ENCODE data around the gene RPLP1.

DNA sequence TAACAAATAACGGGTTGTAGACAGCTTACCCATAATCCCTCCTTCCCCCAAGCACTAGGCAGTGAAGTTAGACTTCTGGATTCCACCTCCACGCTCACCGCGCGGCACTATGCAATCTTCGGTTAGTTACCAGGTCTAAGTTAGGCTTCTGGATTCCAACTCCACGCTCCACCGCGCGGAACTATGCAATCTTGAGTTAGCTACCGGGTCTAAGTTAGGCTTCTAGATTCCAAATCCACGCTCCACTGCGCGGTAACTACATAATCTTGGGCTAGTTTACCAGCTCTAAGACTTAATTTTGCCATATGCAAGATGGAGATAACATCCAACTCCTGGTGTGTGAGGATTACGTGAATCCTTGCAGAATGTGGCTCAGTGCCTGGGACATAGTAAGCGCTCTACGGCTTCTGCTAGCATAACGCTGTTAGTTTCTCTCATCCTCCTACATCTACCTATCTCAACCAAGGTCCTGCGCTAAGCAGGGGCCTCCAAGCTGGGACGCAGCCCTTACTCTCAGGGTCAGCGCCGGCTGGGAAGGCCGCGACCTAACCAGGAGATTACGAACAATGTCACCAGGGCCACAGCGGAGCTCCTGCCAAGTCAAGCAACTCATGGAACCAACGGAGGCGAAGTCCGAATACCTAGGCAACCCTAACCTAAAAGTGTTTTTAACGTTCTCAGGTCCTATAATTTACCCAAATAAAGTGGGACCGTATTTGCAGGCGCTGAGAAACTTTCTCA, 497 bp upstream of the RPLP1 start:
- TF ChIP-seq, protein P1, sequence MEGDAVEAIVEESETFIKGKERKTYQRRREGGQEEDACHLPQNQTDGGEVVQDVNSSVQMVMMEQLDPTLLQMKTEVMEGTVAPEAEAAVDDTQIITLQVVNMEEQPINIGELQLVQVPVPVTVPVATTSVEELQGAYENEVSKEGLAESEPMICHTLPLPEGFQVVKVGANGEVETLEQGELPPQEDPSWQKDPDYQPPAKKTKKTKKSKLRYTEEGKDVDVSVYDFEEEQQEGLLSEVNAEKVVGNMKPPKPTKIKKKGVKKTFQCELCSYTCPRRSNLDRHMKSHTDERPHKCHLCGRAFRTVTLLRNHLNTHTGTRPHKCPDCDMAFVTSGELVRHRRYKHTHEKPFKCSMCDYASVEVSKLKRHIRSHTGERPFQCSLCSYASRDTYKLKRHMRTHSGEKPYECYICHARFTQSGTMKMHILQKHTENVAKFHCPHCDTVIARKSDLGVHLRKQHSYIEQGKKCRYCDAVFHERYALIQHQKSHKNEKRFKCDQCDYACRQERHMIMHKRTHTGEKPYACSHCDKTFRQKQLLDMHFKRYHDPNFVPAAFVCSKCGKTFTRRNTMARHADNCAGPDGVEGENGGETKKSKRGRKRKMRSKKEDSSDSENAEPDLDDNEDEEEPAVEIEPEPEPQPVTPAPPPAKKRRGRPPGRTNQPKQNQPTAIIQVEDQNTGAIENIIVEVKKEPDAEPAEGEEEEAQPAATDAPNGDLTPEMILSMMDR (tag by site-specific recombination; IDR thresholded peaks at IDR 0.05), result no peak
- TF ChIP-seq KLF7 (tag by site-specific recombination; IDR thresholded peaks at IDR 0.05; ENCODE audit: borderline replicate concordance) (no peak), HOXA7 (CRISPR knock-in tag; IDR thresholded peaks at IDR 0.05; ENCODE audit: borderline replicate concordance) (no peak)

All from HEK293 (cell line).